Transverse colon (tissue), 4 donors: ENCODE measurements around the gene GPR107. TPM values are rescaled to one million over a fixed set of nuclear protein-coding genes. Genes with fewer than 3 reads are reported as not detected.

Source experiments
- DNase-seq: peaks from one replicate; pipeline ENCODE4 v3.0.0-alpha.2; 2019
- H3K27ac ChIP-seq, 4 donors: fragments of 200-600 bp; sonication (generic); 2 replicates each; pipeline ENCODE4 v1.5.1; 2016 to 2018; ENCODE audit warnings: inconsistent platforms in 4 of 4
- H3K27me3 ChIP-seq: fragments of 200-600 bp; sonication (generic); 2 replicates; pipeline ENCODE4 v1.5.1; 2017; ENCODE audit warnings: inconsistent platforms
- H3K36me3 ChIP-seq, 4 donors: fragments of 200-600 bp; sonication (generic); 2 replicates each; pipeline ENCODE4 v1.5.1; 2017 to 2019; ENCODE audit warnings: inconsistent platforms in 4 of 4
- H3K4me1 ChIP-seq, 4 donors: fragments of 200-600 bp; sonication (generic); 2 replicates each; pipeline ENCODE4 v1.5.1; 2017 to 2020; ENCODE audit warnings: inconsistent platforms in 4 of 4
- H3K4me3 ChIP-seq, 4 donors: fragments of 200-600 bp; sonication (generic); 1 replicate in 1 of 4; 2 replicates in 3 of 4; pipeline versions ENCODE4 v1.5.1 to v1.6.1; 2017 to 2019; ENCODE audit warnings: inconsistent platforms in 4 of 4
- H3K9me3 ChIP-seq, 2 donors: fragments of 200-600 bp; sonication (generic); 2 replicates each; pipeline ENCODE4 v1.5.1; 2017 to 2019; ENCODE audit warnings: inconsistent platforms in 2 of 2
- EP300 ChIP-seq: sonication (generic); formaldehyde crosslinking; IDR thresholded peaks from one replicate; pipeline ENCODE4 v1.6.1; 2017; ENCODE audit warnings: antibody characterized with exemption, low read depth
- POLR2A ChIP-seq: fragments of 450-650 bp; IDR thresholded peaks from one replicate; pipeline ENCODE4 v1.6.1; 2016; ENCODE audit warnings: antibody characterized with exemption, mild to moderate bottlenecking, moderate library complexity
- POLR2AphosphoS5 ChIP-seq, 3 donors: sonication (generic); formaldehyde crosslinking; IDR thresholded peaks; one replicate each; pipeline ENCODE4 v1.6.1; 2016; ENCODE audit warnings: antibody characterized with exemption in 3 of 3
- WGBS, 2 donors: methylation state at CpG; one replicate each; pipeline ENCODE4 v1.1.5; 2018; ENCODE audit warnings: low coverage in 1 of 2; 5-methylcytosine and 5-hydroxymethylcytosine counted together
- in situ Hi-C, 4 donors: fragments of 200-750 bp; cut with MboI; loops; one replicate each; pipeline versions ENCODE4 v1.15.0 to v1.15.1; 2017; ENCODE audit warnings: low sequenced_read_pairs in 3 of 4, low pct_ligation_motif_present in 1 of 4, low pct_unique_long_range_greater_than_20kb in 1 of 4
- intact Hi-C: fragments of 100-400 bp; cut with DNase I; formaldehyde crosslinking; loops from one replicate; pipeline ENCODE4 v1.15.1; 2023; ENCODE audit warnings: low total_unique reads
- total RNA-seq, 4 donors: library from RNA; depleted of rRNA; stranded (reverse); fragments of >200 nt; gene quantifications; one replicate each; pipeline ENCODE4 v1.1.0, GENCODE V29; 2016
- TF ChIP-seq, protein P1 (sequence below), 5 experiments: fragments of 200-600 bp in 3 of 5; fragments of 450-650 bp in 2 of 5; sonication (generic) in 3 of 5; IDR thresholded peaks; 1 replicate in 2 of 5; 2 replicates in 3 of 5; pipeline ENCODE4 v1.5.1; 2016 to 2017; ENCODE audit warnings: antibody characterized with exemption in 5 of 5, inconsistent platforms in 3 of 5, mild to moderate bottlenecking in 2 of 5, moderate library complexity in 1 of 5

GPR107 gene
- total RNA-seq, 4 donors from 2014 or later = 25.7 to 33.7 (median 32.7) TPM

DNA sequence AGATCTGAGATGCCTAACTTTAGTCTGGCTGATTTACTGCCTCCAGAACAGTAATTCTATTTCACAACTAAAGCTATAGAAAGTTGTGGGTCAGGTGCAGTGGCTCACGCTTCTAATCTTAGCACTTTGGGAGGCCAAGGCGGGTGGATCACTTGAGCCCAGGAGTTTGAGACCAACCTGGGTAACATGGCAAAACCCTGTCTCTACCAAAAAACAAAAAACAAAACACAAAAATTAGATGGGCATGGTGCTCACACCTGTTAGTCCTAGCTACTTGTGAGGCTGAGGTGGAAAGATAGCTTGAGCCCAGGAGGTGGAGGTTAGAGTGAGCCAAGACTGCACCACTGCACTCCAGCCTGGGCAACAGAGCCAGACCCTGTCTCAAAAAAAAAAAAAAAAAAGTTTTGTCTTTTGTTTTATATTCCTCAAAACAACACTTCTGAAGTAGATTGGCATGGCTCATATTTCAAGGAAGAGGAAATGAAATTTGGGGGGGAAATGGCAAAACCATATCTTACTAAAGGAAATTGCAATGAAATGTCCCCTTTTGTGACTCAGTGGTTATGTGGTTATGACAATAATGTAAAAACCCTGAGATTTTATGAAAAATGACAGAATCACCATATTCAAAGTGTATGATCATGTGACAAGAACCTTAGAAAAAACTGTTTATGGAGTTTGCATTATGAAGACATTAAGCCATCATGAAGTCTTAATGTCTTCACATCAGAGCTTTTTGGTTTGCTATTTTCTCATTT is 26.9 kb upstream of the GPR107 start:
- in situ Hi-C loops = loop anchor here in 2 of 4 donors (25.0 kb wide), 1 partner anchor 139 kb away; no protein-coding TSS in a partner anchor

DNA sequence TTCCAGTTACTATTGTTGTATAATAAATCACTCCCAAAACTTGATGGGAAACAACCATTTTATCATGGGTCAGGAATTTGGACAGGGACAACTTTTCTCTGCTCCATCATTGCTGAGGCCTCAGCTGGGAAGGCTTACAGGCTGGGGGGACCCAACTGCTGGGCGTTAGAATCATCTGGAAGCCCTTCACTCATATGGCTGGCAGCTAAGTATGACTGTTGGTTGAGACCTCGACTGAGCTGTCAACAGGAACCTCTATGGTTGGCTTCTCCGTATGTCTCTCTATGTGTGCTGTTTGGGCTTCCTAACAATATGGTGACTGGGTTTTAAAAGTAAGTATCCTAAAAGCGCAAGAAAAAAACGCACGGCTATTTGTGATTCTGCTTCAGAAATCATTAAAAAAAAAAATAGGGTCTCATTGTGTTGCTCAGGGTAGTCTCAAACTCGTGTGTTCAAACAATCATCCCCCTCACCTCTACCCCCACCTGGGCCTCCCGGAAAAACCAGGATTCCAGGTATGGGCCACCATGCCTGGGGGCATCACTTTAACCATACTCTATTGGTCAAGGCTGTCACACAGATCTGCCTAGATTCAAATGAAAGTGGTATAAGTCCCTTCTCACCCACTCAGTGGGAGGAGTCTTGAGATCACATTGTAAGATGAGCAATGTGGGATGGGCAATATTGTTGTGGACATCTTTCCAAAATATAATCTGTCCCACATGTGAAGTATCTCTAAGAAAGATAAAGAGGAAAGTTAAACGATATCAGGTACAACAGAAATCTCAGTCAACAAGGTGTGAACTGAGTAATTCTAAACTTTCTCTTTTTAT is 26.0 kb upstream of the GPR107 start:
- no peaks in the 10 kb centered on the region for H3K9me3 ChIP-seq
- H3K4me1 ChIP-seq = peaks cover 27 to 90% (median 63%) of the 10 kb centered on the region in 4 donors
- intact Hi-C loops = no loop called here
- no peak overlapping the region for H3K4me3 ChIP-seq
- no peaks in the 10 kb centered on the region for H3K36me3 ChIP-seq
- in situ Hi-C loops = loop anchor here in 2 of 4 donors (25.0 kb wide), 1 partner anchor 140 kb away; no protein-coding TSS in a partner anchor
- WGBS, 2 donors = 76 to 82% methylated on average over 8 to 9 of the region's 9 CpGs
- H3K27ac ChIP-seq = peak overlapping the region; percentile 52 to 80 (median 70)
- TF ChIP-seq EP300 = no peak
- TF ChIP-seq, protein P1, sequence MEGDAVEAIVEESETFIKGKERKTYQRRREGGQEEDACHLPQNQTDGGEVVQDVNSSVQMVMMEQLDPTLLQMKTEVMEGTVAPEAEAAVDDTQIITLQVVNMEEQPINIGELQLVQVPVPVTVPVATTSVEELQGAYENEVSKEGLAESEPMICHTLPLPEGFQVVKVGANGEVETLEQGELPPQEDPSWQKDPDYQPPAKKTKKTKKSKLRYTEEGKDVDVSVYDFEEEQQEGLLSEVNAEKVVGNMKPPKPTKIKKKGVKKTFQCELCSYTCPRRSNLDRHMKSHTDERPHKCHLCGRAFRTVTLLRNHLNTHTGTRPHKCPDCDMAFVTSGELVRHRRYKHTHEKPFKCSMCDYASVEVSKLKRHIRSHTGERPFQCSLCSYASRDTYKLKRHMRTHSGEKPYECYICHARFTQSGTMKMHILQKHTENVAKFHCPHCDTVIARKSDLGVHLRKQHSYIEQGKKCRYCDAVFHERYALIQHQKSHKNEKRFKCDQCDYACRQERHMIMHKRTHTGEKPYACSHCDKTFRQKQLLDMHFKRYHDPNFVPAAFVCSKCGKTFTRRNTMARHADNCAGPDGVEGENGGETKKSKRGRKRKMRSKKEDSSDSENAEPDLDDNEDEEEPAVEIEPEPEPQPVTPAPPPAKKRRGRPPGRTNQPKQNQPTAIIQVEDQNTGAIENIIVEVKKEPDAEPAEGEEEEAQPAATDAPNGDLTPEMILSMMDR (IDR thresholded peaks at IDR 0.05) = no peak
- no peak for TF ChIP-seq POLR2AphosphoS5 (IDR thresholded peaks at IDR 0.05)
- TF ChIP-seq POLR2A = no peak
- no peaks in the 10 kb centered on the region for H3K27me3 ChIP-seq
- no peak for DNase-seq

More for the DNA sequence above, 26.9 kb upstream of the GPR107 start:
- Histone ChIP-seq H3K27me3 (no peaks in the 10 kb centered on the region), H3K9me3 (no peaks in the 10 kb centered on the region), H3K4me1 (peaks cover 27 to 82% (median 58%) of the 10 kb centered on the region in 4 donors), H3K27ac (peak overlapping the region; percentile 11 to 76 (median 42)), H3K4me3 (no peak overlapping the region), H3K36me3 (no peaks in the 10 kb centered on the region)
- no peak for TF ChIP-seq POLR2A
- no peak for TF ChIP-seq EP300
- TF ChIP-seq, protein P1 (IDR thresholded peaks at IDR 0.05) = no peak
- no peak for TF ChIP-seq POLR2AphosphoS5 (IDR thresholded peaks at IDR 0.05)
- WGBS, 2 donors = 83% methylated on average over 2 of the region's 2 CpGs; no CpG with 5 or more reads in 1 of the 2 donors
- intact Hi-C loops = no loop called here
- DNase-seq = no peak

DNA sequence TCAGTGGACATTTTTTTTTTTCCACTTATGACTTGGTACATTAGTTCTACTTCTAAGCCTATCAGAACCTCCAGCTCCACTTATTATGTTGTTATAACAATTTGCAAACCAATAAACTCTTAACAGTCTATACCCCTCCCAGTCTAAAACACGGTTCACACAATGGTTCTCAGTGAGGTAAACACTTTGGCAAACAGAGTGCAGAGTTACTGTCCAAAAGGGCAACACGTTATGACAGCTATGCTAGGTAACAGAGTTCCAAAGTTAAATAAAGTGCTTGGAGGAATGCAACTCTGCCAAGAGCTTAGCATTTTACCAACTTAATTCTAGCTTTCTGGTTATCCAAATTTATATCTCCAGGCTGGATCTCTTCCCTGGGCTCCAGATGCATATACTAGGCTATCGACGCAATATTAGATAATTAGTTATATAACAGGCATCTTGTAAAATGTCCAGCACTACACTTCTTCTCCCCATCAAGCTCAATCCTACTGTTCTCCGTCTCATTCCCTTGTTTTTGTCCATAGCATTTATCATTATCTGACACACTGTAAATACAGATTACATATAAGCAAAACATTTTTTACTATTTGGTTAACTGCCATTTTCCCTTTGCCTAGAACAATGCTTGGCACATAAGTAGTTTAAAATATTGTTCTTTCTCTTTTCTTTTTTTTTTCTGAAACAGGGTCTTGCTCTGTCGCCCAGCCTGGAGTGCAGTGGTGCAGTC is 25.0 kb upstream of the GPR107 start:
- no peak for DNase-seq
- in situ Hi-C loops (loop anchor here in 2 of 4 donors (25.0 kb wide), 1 partner anchor 141 kb away; no protein-coding TSS in a partner anchor), intact Hi-C loops (no loop called here)
- TF ChIP-seq POLR2AphosphoS5 (IDR thresholded peaks at IDR 0.05) (peak in 1 of 3 donors; percentile 27), POLR2A (no peak), EP300 (no peak)
- 26 to 39% methylated on average over 4 to 6 of the region's 6 CpGs for WGBS, 2 donors
- Histone ChIP-seq H3K9me3 (no peaks in the 10 kb centered on the region), H3K27ac (peak overlapping the region; percentile 52 to 80 (median 70)), H3K27me3 (no peaks in the 10 kb centered on the region), H3K4me1 (peaks cover 27 to 90% (median 62%) of the 10 kb centered on the region in 4 donors), H3K36me3 (no peaks in the 10 kb centered on the region), H3K4me3 (no peak overlapping the region)

DNA sequence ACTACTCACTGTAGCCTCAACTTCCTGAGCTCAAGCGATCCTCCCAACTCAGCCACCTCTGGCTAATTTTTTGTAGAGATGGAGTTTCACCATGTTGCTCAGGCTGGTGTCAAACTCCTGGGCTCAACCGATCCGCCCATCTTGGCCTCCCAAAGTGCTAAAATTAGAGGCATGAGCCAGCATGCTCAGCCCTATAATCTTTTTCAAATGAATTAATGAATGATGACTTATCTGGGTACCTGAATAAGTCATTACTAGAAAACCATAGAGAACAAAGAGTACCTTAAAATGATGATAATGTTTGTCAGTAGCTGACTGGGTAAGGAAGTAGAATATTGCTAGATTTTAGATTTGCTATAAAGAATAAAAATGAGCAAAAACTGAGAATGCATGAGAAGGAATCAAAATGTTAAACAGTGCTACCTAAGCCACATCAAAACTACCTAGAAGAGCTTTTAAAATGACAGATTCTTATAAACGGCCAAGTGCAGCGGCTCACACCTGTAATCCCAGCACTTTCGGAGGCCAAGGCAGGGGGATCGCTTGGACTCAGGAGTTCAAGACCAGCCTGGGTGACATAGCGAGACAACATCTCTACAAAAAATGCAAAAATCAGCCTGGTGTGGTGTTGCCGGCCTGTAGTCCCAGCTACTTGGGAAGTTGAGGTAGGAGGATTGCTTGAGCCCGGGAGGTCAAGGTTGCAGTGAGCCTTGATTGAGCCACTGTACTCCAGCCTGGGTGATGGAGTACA is 24.3 kb upstream of the GPR107 start:
- in situ Hi-C loops = loop anchor here in 2 of 4 donors (25.0 kb wide), 1 partner anchor 142 kb away; no protein-coding TSS in a partner anchor
- no peaks in the 10 kb centered on the region for H3K27me3 ChIP-seq
- H3K27ac ChIP-seq = peak overlapping the region; percentile 52 to 80 (median 70)
- H3K4me1 ChIP-seq = peaks cover 21 to 87% (median 57%) of the 10 kb centered on the region in 4 donors
- no peaks in the 10 kb centered on the region for H3K9me3 ChIP-seq
- intact Hi-C loops = no loop called here
- WGBS, 2 donors = 62 to 65% methylated on average over 4 to 10 of the region's 10 CpGs
- H3K36me3 ChIP-seq = no peaks in the 10 kb centered on the region
- no peak for DNase-seq
- no peak overlapping the region for H3K4me3 ChIP-seq
- no peak for TF ChIP-seq EP300
- no peak for TF ChIP-seq POLR2AphosphoS5 (IDR thresholded peaks at IDR 0.05)
- TF ChIP-seq, protein P1 (IDR thresholded peaks at IDR 0.05) = no peak
- no peak for TF ChIP-seq POLR2A
